HG03103 (cell line): Measurements from ENCODE around the gene CCR8.

Experiments used
- ATAC-seq: cut with Tn5 transposase; IDR thresholded peaks from one replicate; pipeline ENCODE4 v1.9.1; 2021; ENCODE audit warnings: low read depth; ENCODE audit not compliant: unreplicated experiment

The CCR8 gene

DNA sequence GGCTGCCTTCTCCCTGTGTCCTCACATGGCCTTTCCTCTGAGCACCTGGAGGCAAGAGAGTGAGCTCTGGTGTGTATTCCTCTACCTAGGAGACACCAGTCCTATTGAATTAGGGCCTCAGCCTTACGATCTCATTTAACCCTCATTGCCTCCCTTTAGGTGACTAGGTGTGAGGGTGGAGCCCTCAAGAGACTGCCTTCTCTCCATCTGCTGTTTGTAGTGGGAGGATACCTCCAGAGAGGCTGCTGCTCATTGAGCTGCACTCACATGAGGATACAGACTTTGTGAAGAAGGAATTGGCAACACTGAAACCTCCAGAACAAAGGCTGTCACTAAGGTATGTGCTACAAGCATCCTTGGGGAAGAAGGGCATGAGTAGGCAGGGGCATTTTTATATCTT lies at the start of gene CCR8:
TSS of gene CCR8 (plus strand) at position 217 of the 400 bp plus-strand sequence. CDS start 2,623 bp downstream, outside the sequence.
- no peak for ATAC-seq

- ATAC-seq: no peak
These were observed 49.6 kb upstream of the CCR8 start, which contains the start of gene CX3CR1 for GRCh38 chr3:39279745-39280517. TSS of gene CX3CR1 (minus strand) at chr3:39280036. CDS start at chr3:39266509, 13,527 bp downstream.

GRCh38 chr3:39280571-39280970 lies 48.9 kb upstream of the CCR8 start:
- no peak for ATAC-seq

DNA sequence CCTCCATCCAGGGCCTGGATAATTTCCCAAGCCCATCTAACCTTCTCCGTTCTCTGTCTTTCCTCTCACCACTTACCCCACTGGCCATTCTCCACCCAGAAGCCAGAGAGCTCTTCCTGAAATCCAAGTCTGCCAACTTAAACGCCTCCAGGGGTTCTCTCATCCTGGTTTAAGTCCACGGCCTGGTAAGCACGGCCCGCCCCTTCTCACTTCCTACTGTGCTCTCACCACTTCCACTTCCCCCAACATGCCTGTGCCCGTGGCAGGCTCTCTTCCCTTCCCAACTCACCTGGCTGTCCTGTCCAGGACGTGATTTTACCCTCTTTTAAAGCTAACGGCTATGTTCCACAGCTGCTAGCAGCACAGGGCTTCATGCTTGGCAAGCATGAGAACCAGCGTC lies 48.0 kb upstream of the CCR8 start:
- ATAC-seq: no peak

DNA sequence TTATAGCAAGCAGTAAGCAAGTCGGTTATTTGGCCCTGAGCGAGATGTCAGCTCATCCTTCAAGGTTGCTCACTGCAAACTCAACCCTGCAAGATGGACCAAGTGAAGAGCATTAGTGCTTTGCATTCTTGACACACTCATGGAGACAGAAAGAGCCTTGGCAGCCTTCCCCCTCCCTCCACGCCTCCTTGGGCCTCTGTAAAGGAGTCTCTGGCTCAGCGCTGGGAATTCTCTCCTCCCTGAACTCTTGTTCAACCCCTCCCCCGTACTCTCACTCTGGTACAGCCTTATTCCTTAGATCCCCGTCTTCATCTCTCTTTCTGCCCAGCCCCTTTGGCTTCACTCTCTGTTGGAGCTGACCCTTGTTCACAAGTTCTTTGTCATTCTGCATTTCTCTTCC lies 47.5 kb upstream of the CCR8 start:
- ATAC-seq: no peak

DNA sequence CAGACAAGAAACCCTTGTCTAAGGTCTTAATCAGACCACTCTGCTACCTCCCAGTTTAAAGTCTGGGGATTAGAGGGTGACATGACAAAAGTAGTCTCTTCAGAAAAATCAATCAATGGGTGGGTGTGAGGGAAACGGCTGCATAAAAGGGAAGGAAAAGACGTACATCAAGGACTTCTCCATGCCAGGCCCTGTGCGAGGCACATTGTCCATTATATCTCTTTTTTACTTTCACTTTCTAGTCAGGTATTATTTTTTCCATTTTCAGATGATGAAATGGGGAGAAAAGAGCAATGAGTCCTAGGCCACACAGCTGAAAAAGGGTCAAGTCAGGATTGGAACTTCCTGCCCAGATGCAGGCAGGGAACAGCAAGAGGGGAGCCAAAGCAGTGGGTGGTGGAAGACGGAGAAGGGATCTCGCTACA lies 45.0 kb upstream of the CCR8 start:
- ATAC-seq: no peak

DNA sequence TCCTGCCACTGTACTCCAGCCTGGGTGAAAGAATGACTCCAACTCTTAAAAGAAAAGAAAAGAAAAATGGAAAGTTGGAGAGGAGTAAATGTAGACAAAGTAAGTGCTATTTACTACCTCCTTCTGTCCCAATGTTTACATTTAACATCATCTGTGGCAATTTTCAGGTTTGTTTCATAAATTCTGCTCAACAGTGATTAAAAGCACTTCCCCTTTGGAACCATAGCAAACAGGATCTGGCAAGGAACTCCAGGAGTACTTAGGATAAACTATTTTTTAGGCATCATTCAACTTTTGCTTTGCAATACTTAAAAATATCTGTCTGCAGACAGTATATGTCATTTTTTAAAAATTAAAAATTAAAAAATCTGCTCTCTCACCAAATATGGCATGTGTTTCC lies 44.2 kb upstream of the CCR8 start:
- no peak for ATAC-seq

DNA sequence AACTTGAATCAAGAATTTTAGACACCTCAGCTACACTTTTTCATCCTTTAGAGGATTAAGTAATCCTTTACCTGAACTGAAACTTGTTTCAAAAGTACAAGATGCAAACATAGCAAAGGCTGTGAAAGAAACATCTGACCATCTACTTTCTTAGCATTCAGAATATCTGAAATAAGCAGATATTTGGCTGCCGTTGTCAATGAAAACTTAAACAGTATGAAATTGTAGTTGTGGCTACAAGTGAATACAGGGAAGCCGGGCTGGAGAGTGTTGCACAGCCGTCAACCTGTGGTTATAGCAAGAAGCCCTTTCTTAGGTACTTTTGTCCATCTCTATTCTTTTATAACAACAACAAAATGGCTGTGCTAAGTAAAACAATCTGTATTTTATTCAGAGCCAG lies 42.7 kb upstream of the CCR8 start:
- ATAC-seq: no peak

GRCh38 chr3:39287216-39288164 lies 42.0 kb upstream of the CCR8 start:
- no peak for ATAC-seq

- peak; percentile 98 for ATAC-seq
These were observed 41.2 kb upstream of the CCR8 start for GRCh38 chr3:39288300-39288808.

DNA sequence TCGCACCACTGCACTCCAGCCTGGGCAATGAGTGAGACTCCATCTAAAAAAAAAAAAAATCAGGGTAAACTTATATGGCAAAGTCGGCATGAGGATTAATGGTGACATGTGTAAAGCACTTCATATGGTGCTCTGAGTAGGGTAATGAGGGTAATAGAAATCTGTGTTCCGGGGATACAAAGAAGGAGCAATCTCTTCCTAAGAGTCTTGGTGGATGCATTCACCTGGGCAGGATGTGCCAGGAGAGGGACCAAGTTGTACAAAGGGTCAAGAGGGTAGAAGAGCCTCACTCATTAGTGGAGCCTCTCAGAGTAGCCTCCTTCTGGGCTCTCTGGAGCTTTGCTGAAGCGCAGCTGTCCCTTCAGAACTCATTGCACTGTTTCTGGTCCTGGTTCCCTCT lies 40.4 kb upstream of the CCR8 start:
- no peak for ATAC-seq

DNA sequence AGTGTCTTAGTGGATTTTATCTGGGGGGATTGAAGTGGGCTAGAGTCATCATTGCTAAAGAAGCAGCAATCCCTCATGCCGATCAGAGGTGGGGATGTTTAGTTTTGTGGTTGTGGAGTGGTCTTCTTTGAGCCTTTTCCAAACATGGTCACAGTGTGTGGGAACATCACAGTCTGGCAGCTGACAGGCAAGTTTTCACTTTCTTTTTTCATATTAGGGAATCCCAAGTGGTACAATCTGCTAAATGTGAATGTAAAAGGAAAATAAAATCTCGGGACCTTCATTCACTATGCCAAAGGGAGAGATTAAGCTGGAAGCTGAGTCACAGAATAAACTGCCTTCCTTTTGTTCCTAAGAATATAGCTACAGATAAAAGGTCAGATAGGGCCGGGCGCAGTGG lies 39.3 kb upstream of the CCR8 start:
- no peak for ATAC-seq

DNA sequence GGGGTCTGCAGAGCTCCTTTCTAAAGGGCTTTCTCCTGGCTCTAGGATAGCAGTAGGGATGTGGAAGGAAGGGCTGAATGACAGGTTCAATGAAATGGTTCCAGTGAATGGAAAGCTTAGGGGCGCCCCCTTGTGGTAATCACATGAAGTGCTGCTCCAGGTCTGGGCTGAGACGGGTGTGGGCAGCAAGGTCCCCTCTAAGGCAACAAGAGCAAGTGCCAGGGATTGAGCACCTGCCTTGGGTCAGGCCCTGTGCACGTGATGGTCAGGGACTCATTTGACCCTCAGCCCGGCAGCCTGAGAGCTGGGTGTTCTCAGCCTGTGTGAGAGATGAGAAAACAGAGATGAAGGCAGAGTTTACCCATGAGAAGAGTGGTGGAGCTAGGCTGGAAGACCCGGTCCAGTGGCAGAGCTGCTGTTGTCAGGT lies 37.6 kb upstream of the CCR8 start:
- ATAC-seq: no peak

DNA sequence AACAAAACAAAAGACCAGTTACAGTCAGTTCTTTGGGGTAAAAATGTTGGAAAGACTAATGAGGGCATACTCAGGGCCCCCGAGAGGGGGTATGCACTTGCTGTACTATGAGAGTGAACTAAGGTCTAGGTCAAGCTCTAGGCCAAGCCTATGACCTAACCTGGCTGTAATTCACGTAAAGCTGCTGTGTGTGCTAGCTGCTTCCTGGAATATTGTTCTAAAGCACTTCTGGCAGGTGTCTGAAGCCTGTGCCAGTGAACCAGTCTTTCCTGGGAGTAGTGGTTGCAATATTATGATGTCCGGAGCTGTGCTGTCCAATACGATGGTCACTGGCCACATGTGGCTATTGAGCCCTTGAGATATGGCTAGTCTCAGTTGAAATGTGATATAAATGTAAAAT lies 36.5 kb upstream of the CCR8 start:
- no peak for ATAC-seq

GRCh38 chr3:39294446-39295183 lies 34.9 kb upstream of the CCR8 start:
- no peak for ATAC-seq

- ATAC-seq: peak; percentile 82
These were observed 34.2 kb upstream of the CCR8 start for GRCh38 chr3:39295184-39295775.

- ATAC-seq: no peak
These were observed 33.1 kb upstream of the CCR8 start for GRCh38 chr3:39296197-39297077.

DNA sequence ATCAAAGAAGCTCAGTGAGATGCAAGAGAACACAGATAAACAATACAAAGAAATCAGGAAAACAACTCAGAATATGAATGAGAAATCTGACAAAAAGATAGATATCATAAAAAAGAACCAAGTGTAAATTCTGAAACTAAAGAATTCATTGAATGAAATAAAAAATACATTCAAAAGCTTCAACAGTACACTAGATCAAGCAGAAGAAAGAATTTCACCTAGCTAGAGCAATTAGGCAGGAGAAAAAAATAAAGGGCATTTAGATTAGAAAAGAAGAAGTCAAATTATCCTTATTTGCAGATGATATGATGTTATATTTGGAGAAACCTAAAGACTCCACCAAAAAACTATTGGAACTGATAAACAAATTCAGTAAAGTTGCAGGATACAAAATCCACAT lies 30.2 kb upstream of the CCR8 start:
- no peak for ATAC-seq

- no peak for ATAC-seq
These were observed 27.3 kb upstream of the CCR8 start for GRCh38 chr3:39302178-39302577.
